GM23248 (cell line): Measurements from ENCODE around the gene TGM6. TPM values are rescaled to one million over a fixed set of nuclear protein-coding genes. Genes with fewer than 3 reads are reported as not detected.

Source experiments
- DNase-seq: peaks from one replicate; pipeline ENCODE4 v3.0.0-alpha.2; 2015
- H2AFZ ChIP-seq: fragments of 200-600 bp; sonication (generic); 2 replicates; pipeline ENCODE4 v1.6.1; 2016; ENCODE audit warnings: antibody characterized with exemption
- H3F3A ChIP-seq: fragments of 200-600 bp; sonication (generic); 2 replicates; pipeline ENCODE4 v1.6.1; 2016; ENCODE audit warnings: mild to moderate bottlenecking, antibody characterized with exemption, mixed run types; ENCODE audit not compliant: insufficient read depth
- H3K27ac ChIP-seq: fragments of 200-600 bp; sonication (generic); 2 replicates; pipeline ENCODE4 v1.5.1; 2016; ENCODE audit warnings: mild to moderate bottlenecking
- H3K27me3 ChIP-seq: fragments of 200-600 bp; sonication (generic); replicated peaks from 2 replicates; pipeline ENCODE4 v1.6.1; 2016; ENCODE audit warnings: mild to moderate bottlenecking; ENCODE audit not compliant: insufficient read depth
- H3K36me3 ChIP-seq: fragments of 200-600 bp; sonication (generic); 2 replicates; pipeline ENCODE4 v1.6.1; 2016; ENCODE audit warnings: low read depth, mild to moderate bottlenecking
- H3K4me1 ChIP-seq: fragments of 200-600 bp; sonication (generic); 2 replicates; pipeline ENCODE4 v1.6.1; 2016; ENCODE audit warnings: mild to moderate bottlenecking; ENCODE audit not compliant: insufficient read depth
- H3K4me2 ChIP-seq: fragments of 200-600 bp; sonication (generic); one replicate; pipeline ENCODE4 v1.6.1; 2016; ENCODE audit warnings: mild to moderate bottlenecking; ENCODE audit not compliant: unreplicated experiment
- H3K4me3 ChIP-seq: fragments of 200-600 bp; sonication (generic); 2 replicates; pipeline ENCODE4 v1.5.1; 2016; ENCODE audit warnings: mild to moderate bottlenecking
- H3K79me2 ChIP-seq: fragments of 200-600 bp; sonication (generic); 2 replicates; pipeline ENCODE4 v1.6.1; 2016; ENCODE audit warnings: mild to moderate bottlenecking; ENCODE audit not compliant: insufficient read depth
- H3K9ac ChIP-seq: fragments of 200-600 bp; sonication (generic); 2 replicates; pipeline ENCODE4 v1.6.1; 2016; ENCODE audit warnings: mild to moderate bottlenecking
- H3K9me2 ChIP-seq: fragments of 200-600 bp; sonication (generic); 2 replicates; pipeline ENCODE4 v1.6.1; 2016; ENCODE audit warnings: mixed run types, mild to moderate bottlenecking, moderate library complexity; ENCODE audit not compliant: insufficient read depth
- H3K9me3 ChIP-seq: fragments of 200-600 bp; sonication (generic); one replicate; pipeline ENCODE4 v1.6.1; 2017; ENCODE audit warnings: low read depth
- H4K20me1 ChIP-seq: fragments of 200-600 bp; sonication (generic); 2 replicates; pipeline ENCODE4 v1.6.0; 2016; ENCODE audit not compliant: insufficient read depth
- EZH2 ChIP-seq: fragments of 200-600 bp; sonication (generic); IDR thresholded peaks from 2 replicates; pipeline ENCODE4 v1.6.1; 2018; ENCODE audit warnings: antibody characterized with exemption, mild to moderate bottlenecking; ENCODE audit not compliant: insufficient read depth, poor library complexity, severe bottlenecking
- EZH2phosphoT487 ChIP-seq: fragments of 200-600 bp; sonication (generic); IDR thresholded peaks from 2 replicates; pipeline ENCODE4 v1.6.1; 2018; ENCODE audit warnings: antibody characterized with exemption, moderate library complexity, mild to moderate bottlenecking, low read depth; ENCODE audit not compliant: insufficient read depth
- WGBS, 2 experiments: methylation state at CpG; one replicate each; pipeline ENCODE4 v1.1.6; 2015 to 2017; ENCODE audit warnings: low lambda C conversion rate in 2 of 2, low coverage in 1 of 2; ENCODE audit errors: missing lambda C conversion rate in 2 of 2; 5-methylcytosine and 5-hydroxymethylcytosine counted together
- in situ Hi-C: fragments of 300-500 bp; cut with MboI; formaldehyde crosslinking; loops from 2 replicates; pipeline ENCODE4 v1.15.0; 2020
- polyA plus RNA-seq: library from polyadenylated mRNA; unstranded; fragments of >200 nt; fragmentation: Nextera tagmentation; extraction: Ambion mirVana; gene quantifications from 2 replicates; pipeline ENCODE4 v1.2.1, GENCODE V29; 2016
- total RNA-seq: library from RNA; depleted of rRNA; stranded (reverse); fragments of >200 nt; shearing (Covaris generic); gene quantifications from 2 replicates; pipeline ENCODE4 v1.2.3, GENCODE V29; 2014

The TGM6 gene
- total and polyA plus RNA-seq, 2 experiments from 2014 or later: not detected

GRCh38 chr20:2408111-2408510, 27.4 kb downstream of the TGM6 start:
- in situ Hi-C loops: no loop called here
- Histone ChIP-seq H3K9ac (no peak overlapping the region), H3K4me2 (no peak overlapping the region), H3K4me1 (no peaks in the 10 kb centered on the region), H3F3A (no peaks in the 10 kb centered on the region), H3K27ac (no peak overlapping the region), H3K9me2 (no peaks in the 10 kb centered on the region), H3K9me3 (no peaks in the 10 kb centered on the region), H3K79me2 (no peaks in the 10 kb centered on the region), H3K36me3 (no peaks in the 10 kb centered on the region), H2AFZ (no peak overlapping the region), H3K4me3 (no peak overlapping the region), H4K20me1 (no peaks in the 10 kb centered on the region), H3K27me3 (peaks cover 34% of the 10 kb centered on the region)
- 95 to 100% methylated on average over 1 of the region's 1 CpG for WGBS, 2 experiments
- DNase-seq: no peak
- TF ChIP-seq EZH2: no peak
- TF ChIP-seq EZH2phosphoT487: no peak

GRCh38 chr20:2416541-2417212, 36.0 kb downstream of the TGM6 start:
- Histone ChIP-seq H3K9me2 (no peaks in the 10 kb centered on the region), H3K9me3 (no peaks in the 10 kb centered on the region), H3K79me2 (no peaks in the 10 kb centered on the region), H4K20me1 (no peaks in the 10 kb centered on the region), H3K36me3 (no peaks in the 10 kb centered on the region), H3K27ac (no peak overlapping the region), H3K4me2 (no peak overlapping the region), H3F3A (no peaks in the 10 kb centered on the region), H3K27me3 (peaks cover 80% of the 10 kb centered on the region), H3K4me1 (no peaks in the 10 kb centered on the region), H3K4me3 (no peak overlapping the region), H3K9ac (no peak overlapping the region), H2AFZ (no peak overlapping the region)
- DNase-seq: no peak
- in situ Hi-C loops: no loop called here
- TF ChIP-seq EZH2phosphoT487 (no peak), EZH2 (no peak)
- WGBS, 2 experiments: 23 to 24% methylated on average over 6 of the region's 6 CpGs

GRCh38 chr20:2417213-2417541, 36.5 kb downstream of the TGM6 start:
- in situ Hi-C loops: no loop called here
- no peaks in the 10 kb centered on the region for H3F3A ChIP-seq
- no peaks in the 10 kb centered on the region for H3K4me1 ChIP-seq

GRCh38 chr20:2418388-2418787, 37.7 kb downstream of the TGM6 start:
- in situ Hi-C loops: no loop called here
- no peak for TF ChIP-seq EZH2phosphoT487
- no peak for TF ChIP-seq EZH2

More at GRCh38 chr20:2417213-2417541, 36.5 kb downstream of the TGM6 start:
- no peak overlapping the region for H2AFZ ChIP-seq
- no peak overlapping the region for H3K4me2 ChIP-seq
- H3K9me2 ChIP-seq: no peaks in the 10 kb centered on the region
- TF ChIP-seq EZH2phosphoT487: no peak
- TF ChIP-seq EZH2: no peak
- no peaks in the 10 kb centered on the region for H4K20me1 ChIP-seq
- 61 to 63% methylated on average over 13 to 14 of the region's 14 CpGs for WGBS, 2 experiments
- no peaks in the 10 kb centered on the region for H3K36me3 ChIP-seq
- H3K9me3 ChIP-seq: no peaks in the 10 kb centered on the region
- H3K9ac ChIP-seq: no peak overlapping the region
- no peaks in the 10 kb centered on the region for H3K79me2 ChIP-seq
- H3K27ac ChIP-seq: no peak overlapping the region
- H3K27me3 ChIP-seq: peaks cover 77% of the 10 kb centered on the region
- H3K4me3 ChIP-seq: no peak overlapping the region
- DNase-seq: no peak

GRCh38 chr20:2420510-2420909, 39.8 kb downstream of the TGM6 start:
- no peak overlapping the region for H3K4me2 ChIP-seq
- no peak for TF ChIP-seq EZH2
- no peak for TF ChIP-seq EZH2phosphoT487
- H3F3A ChIP-seq: no peaks in the 10 kb centered on the region
- peaks cover 51% of the 10 kb centered on the region for H3K27me3 ChIP-seq
- no peaks in the 10 kb centered on the region for H3K4me1 ChIP-seq
- no peaks in the 10 kb centered on the region for H4K20me1 ChIP-seq
- no peaks in the 10 kb centered on the region for H3K9me3 ChIP-seq
- no peak overlapping the region for H2AFZ ChIP-seq
- WGBS, 2 experiments: 43 to 52% methylated on average over 1 of the region's 1 CpG
- no peaks in the 10 kb centered on the region for H3K9me2 ChIP-seq
- H3K27ac ChIP-seq: no peak overlapping the region
- H3K79me2 ChIP-seq: no peaks in the 10 kb centered on the region
- no peaks in the 10 kb centered on the region for H3K36me3 ChIP-seq
- in situ Hi-C loops: no loop called here
- H3K9ac ChIP-seq: no peak overlapping the region
- DNase-seq: no peak
- H3K4me3 ChIP-seq: no peak overlapping the region

More at GRCh38 chr20:2418388-2418787, 37.7 kb downstream of the TGM6 start:
- WGBS, 2 experiments: 23 to 25% methylated on average over 2 of the region's 2 CpGs
- Histone ChIP-seq H3K79me2 (no peaks in the 10 kb centered on the region), H3F3A (no peaks in the 10 kb centered on the region), H4K20me1 (no peaks in the 10 kb centered on the region), H3K4me3 (no peak overlapping the region), H3K9me3 (no peaks in the 10 kb centered on the region), H3K36me3 (no peaks in the 10 kb centered on the region), H3K27ac (no peak overlapping the region), H3K4me2 (no peak overlapping the region), H3K4me1 (no peaks in the 10 kb centered on the region), H3K9me2 (no peaks in the 10 kb centered on the region), H2AFZ (no peak overlapping the region), H3K27me3 (peaks cover 68% of the 10 kb centered on the region), H3K9ac (no peak overlapping the region)
- DNase-seq: no peak
